Measurements from ENCODE around the gene DNAH10. TPM values are rescaled to one million over a fixed set of nuclear protein-coding genes. Genes with fewer than 3 reads are reported as not detected.
"Not testable (repeated sequence)": the region's sequence is repeated elsewhere in the genome, so short reads cannot be mapped to it uniquely, and the experiment has no call there.

DNAH10 gene
- total RNA-seq, 1 donor from 2014 or later: 0.16 TPM

GRCh38 chr12:123942911-123943648 lies 181.0 kb downstream of the DNAH10 start:
- no peak for DNase-seq (ENCODE audit: extremely low spot score, unreplicated experiment)
- Mint-ChIP-seq H3K4me1 (ENCODE audit: unreplicated experiment) (peaks cover 42% of the 10 kb centered on the region), H3K27me3 (ENCODE audit: unreplicated experiment) (no peaks in the 10 kb centered on the region)

GRCh38 chr12:123943816-123944215 lies 181.7 kb downstream of the DNAH10 start:
- TF ChIP-seq CTCF (IDR thresholded peaks at IDR 0.05): no peak
- Mint-ChIP-seq H3K9me3 (ENCODE audit: unreplicated experiment) (peaks cover 3% of the 10 kb centered on the region), H3K27me3 (ENCODE audit: unreplicated experiment) (no peaks in the 10 kb centered on the region), H3K4me3 (ENCODE audit: unreplicated experiment) (no peak overlapping the region), H3K4me1 (ENCODE audit: unreplicated experiment) (peaks cover 41% of the 10 kb centered on the region), H3K27ac (ENCODE audit: unreplicated experiment) (no peak overlapping the region), H3K36me3 (ENCODE audit: unreplicated experiment) (peaks cover 36% of the 10 kb centered on the region)
- no peak for DNase-seq (ENCODE audit: extremely low spot score, unreplicated experiment)

More at GRCh38 chr12:123942911-123943648, 181.0 kb downstream of the DNAH10 start:
- Mint-ChIP-seq H3K36me3 (ENCODE audit: unreplicated experiment) (peaks cover 40% of the 10 kb centered on the region), H3K9me3 (ENCODE audit: unreplicated experiment) (peaks cover 3% of the 10 kb centered on the region), H3K4me3 (ENCODE audit: unreplicated experiment) (no peak overlapping the region), H3K27ac (ENCODE audit: unreplicated experiment) (peak overlapping the region; percentile 88)
- TF ChIP-seq CTCF (IDR thresholded peaks at IDR 0.05): no peak

- no peak for DNase-seq (ENCODE audit: extremely low spot score, unreplicated experiment)
- Mint-ChIP-seq H3K36me3 (ENCODE audit: unreplicated experiment) (peaks cover 32% of the 10 kb centered on the region), H3K27me3 (ENCODE audit: unreplicated experiment) (no peaks in the 10 kb centered on the region), H3K27ac (ENCODE audit: unreplicated experiment) (no peak overlapping the region), H3K4me3 (ENCODE audit: unreplicated experiment) (no peak overlapping the region), H3K4me1 (ENCODE audit: unreplicated experiment) (peaks cover 45% of the 10 kb centered on the region), H3K9me3 (ENCODE audit: unreplicated experiment) (peaks cover 3% of the 10 kb centered on the region)
- no peak for TF ChIP-seq CTCF (IDR thresholded peaks at IDR 0.05)
Measured at GRCh38 chr12:123944696-123945095, 182.6 kb downstream of the DNAH10 start.

- Mint-ChIP-seq H3K4me3 (ENCODE audit: unreplicated experiment) (no peak overlapping the region), H3K4me1 (ENCODE audit: unreplicated experiment) (peaks cover 48% of the 10 kb centered on the region), H3K9me3 (ENCODE audit: unreplicated experiment) (peaks cover 3% of the 10 kb centered on the region), H3K27me3 (ENCODE audit: unreplicated experiment) (no peaks in the 10 kb centered on the region), H3K36me3 (ENCODE audit: unreplicated experiment) (peaks cover 34% of the 10 kb centered on the region), H3K27ac (ENCODE audit: unreplicated experiment) (no peak overlapping the region)
- no peak for TF ChIP-seq CTCF (IDR thresholded peaks at IDR 0.05)
- no peak for DNase-seq (ENCODE audit: extremely low spot score, unreplicated experiment)
Measured at GRCh38 chr12:123945287-123946151, 183.4 kb downstream of the DNAH10 start.

GRCh38 chr12:123946152-123946515 lies 184.0 kb downstream of the DNAH10 start:
- Mint-ChIP-seq H3K27ac (ENCODE audit: unreplicated experiment) (no peak overlapping the region), H3K27me3 (ENCODE audit: unreplicated experiment) (no peaks in the 10 kb centered on the region), H3K36me3 (ENCODE audit: unreplicated experiment) (peaks cover 32% of the 10 kb centered on the region), H3K4me1 (ENCODE audit: unreplicated experiment) (peaks cover 48% of the 10 kb centered on the region), H3K4me3 (ENCODE audit: unreplicated experiment) (no peak overlapping the region), H3K9me3 (ENCODE audit: unreplicated experiment) (peaks cover 3% of the 10 kb centered on the region)
- DNase-seq (ENCODE audit: extremely low spot score, unreplicated experiment): peak; percentile 77
- TF ChIP-seq CTCF (IDR thresholded peaks at IDR 0.05): no peak

- H3K9me3 Mint-ChIP-seq (ENCODE audit: unreplicated experiment); H3K4me3 Mint-ChIP-seq (ENCODE audit: unreplicated experiment); H3K27me3 Mint-ChIP-seq (ENCODE audit: unreplicated experiment); H3K27ac Mint-ChIP-seq (ENCODE audit: unreplicated experiment): not testable (repeated sequence)
- H3K4me1 Mint-ChIP-seq (ENCODE audit: unreplicated experiment): peaks cover 49% of the 10 kb centered on the region
- H3K36me3 Mint-ChIP-seq (ENCODE audit: unreplicated experiment): peaks cover 25% of the 10 kb centered on the region
- DNase-seq (ENCODE audit: extremely low spot score, unreplicated experiment): peak; percentile 83
Measured at GRCh38 chr12:123946516-123947505, 184.7 kb downstream of the DNAH10 start.

Data from osteocyte (in vitro differentiated cells).